HG02840 (cell line): ENCODE results near the gene RIN3.

Source experiments
- ATAC-seq: cut with Tn5 transposase; IDR thresholded peaks from one replicate; pipeline ENCODE4 v1.9.1; 2021; ENCODE audit warnings: mild to moderate bottlenecking, moderate library complexity, moderate number of reproducible peaks; ENCODE audit not compliant: unreplicated experiment, low FRiP score

The RIN3 gene

GRCh38 chr14:92655419-92656201 is 142.0 kb downstream of the RIN3 start:
- no peak for ATAC-seq

GRCh38 chr14:92656306-92657081 is 142.9 kb downstream of the RIN3 start:
- ATAC-seq, result no peak

- no peak for ATAC-seq
Measured at GRCh38 chr14:92657457-92658142, 144.0 kb downstream of the RIN3 start.

- no peak for ATAC-seq
Measured at GRCh38 chr14:92658160-92658559, 144.6 kb downstream of the RIN3 start.

GRCh38 chr14:92658684-92659083 is 145.1 kb downstream of the RIN3 start:
- ATAC-seq, result no peak

GRCh38 chr14:92659765-92660561 is 146.4 kb downstream of the RIN3 start:
- ATAC-seq, result no peak

GRCh38 chr14:92660571-92660970 is 147.0 kb downstream of the RIN3 start:
- ATAC-seq, result no peak

- no peak for ATAC-seq
Measured at GRCh38 chr14:92663049-92663448, 149.5 kb downstream of the RIN3 start.

GRCh38 chr14:92665661-92666110 is 152.1 kb downstream of the RIN3 start:
- no peak for ATAC-seq

GRCh38 chr14:92666251-92666650 is 152.7 kb downstream of the RIN3 start:
- ATAC-seq, result no peak

GRCh38 chr14:92668276-92668973 is 154.8 kb downstream of the RIN3 start:
- ATAC-seq, result no peak

- no peak for ATAC-seq
Measured at GRCh38 chr14:92670160-92670559, 156.6 kb downstream of the RIN3 start.

- no peak for ATAC-seq
Measured at GRCh38 chr14:92670643-92671366, 157.2 kb downstream of the RIN3 start.

GRCh38 chr14:92673601-92674150 is 160.1 kb downstream of the RIN3 start:
- ATAC-seq, result no peak

- ATAC-seq, result no peak
Measured at GRCh38 chr14:92675421-92675820, 161.8 kb downstream of the RIN3 start.

GRCh38 chr14:92675976-92676375 is 162.4 kb downstream of the RIN3 start:
- ATAC-seq, result no peak

GRCh38 chr14:92676403-92677086 is 163.0 kb downstream of the RIN3 start:
- ATAC-seq, result peak; percentile 3

- peak; percentile 79 for ATAC-seq
Measured at GRCh38 chr14:92677087-92677668, 163.6 kb downstream of the RIN3 start.
